Measurements from ENCODE around the gene CFP. TPM values are rescaled to one million over a fixed set of nuclear protein-coding genes. Genes with fewer than 3 reads are reported as not detected.

CFP gene
- total and polyA plus RNA-seq, 2 of the 13 experiments (the other 11 are each of a cell fraction or from before 2014, with no cell fraction given), result 0.01 TPM; not detected in 1

GRCh38 chrX:47638816-47639215 is 9.1 kb upstream of the CFP start:
- no peak overlapping the region for H3K4me2 ChIP-seq (ENCODE audit: low read depth, low read length)

More at GRCh38 chrX:47638816-47639215, 9.1 kb upstream of the CFP start:
- BruUV-seq (replicated peaks), result no TSS peak
- H3K9ac ChIP-seq (ENCODE audit: insufficient read depth, low read depth, low read length), result no peak overlapping the region
- H3K27ac ChIP-seq (ENCODE audit: extremely low read length, insufficient read depth, low read length), result no peak overlapping the region
- no peaks in the 10 kb centered on the region for H3K9me3 ChIP-seq (ENCODE audit: low read length)
- no peaks in the 10 kb centered on the region for H3K79me2 ChIP-seq (ENCODE audit: insufficient read depth, low read length)
- no peak overlapping the region for H2AFZ ChIP-seq (ENCODE audit: low read length)
- in situ Hi-C loops (cut with HindIII; ENCODE audit: extremely low pct_ligation_motif_present, low pct_unique_long_range_greater_than_20kb), result no loop called here
- DNase-seq (ENCODE audit: low spot score) (no peak), ATAC-seq (no peak), FAIRE-seq (no peak)
- CTCF ChIA-PET (ENCODE audit: low intra/inter-chr PET ratio, low total read pairs), result no interaction called here
- no peaks in the 10 kb centered on the region for H3K27me3 ChIP-seq (ENCODE audit: control insufficient read depth in 1 of 2, insufficient read depth in 2 of 2, low read length in 2 of 2)
- TF ChIP-seq CBX2 (IDR thresholded peaks at IDR 0.05; ENCODE audit: low read depth, low read length) (no peak), CBX2 (CRISPR knock-in tag; IDR thresholded peaks at IDR 0.05; ENCODE audit: low read depth) (no peak), THAP8 (CRISPR knock-in tag; IDR thresholded peaks at IDR 0.05; ENCODE audit: borderline replicate concordance) (no peak), ZNF773 (CRISPR knock-in tag; IDR thresholded peaks at IDR 0.05; ENCODE audit: borderline replicate concordance) (no peak), CREB3 (CRISPR knock-in tag; IDR thresholded peaks at IDR 0.05) (no peak), PLSCR1 (CRISPR knock-in tag; IDR thresholded peaks at IDR 0.05; ENCODE audit: borderline replicate concordance) (no peak), ZNF501 (CRISPR knock-in tag; IDR thresholded peaks at IDR 0.05) (no peak), POLR2AphosphoS2 (IDR thresholded peaks at IDR 0.05; ENCODE audit: low read depth, low read length) (no peak), ARID5B (CRISPR knock-in tag; IDR thresholded peaks at IDR 0.05) (no peak), ZSCAN21 (CRISPR knock-in tag; IDR thresholded peaks at IDR 0.05; ENCODE audit: borderline replicate concordance) (no peak), ZFP37 (CRISPR knock-in tag; IDR thresholded peaks at IDR 0.05; ENCODE audit: borderline replicate concordance) (no peak), SP1 (IDR thresholded peaks at IDR 0.05) (no peak), SP1 (CRISPR knock-in tag; IDR thresholded peaks at IDR 0.05) (no peak), ZNF251 (CRISPR knock-in tag; IDR thresholded peaks at IDR 0.05) (no peak), MAFG (CRISPR knock-in tag; IDR thresholded peaks at IDR 0.05) (no peak)
- H3K4me1 ChIP-seq (ENCODE audit: insufficient read depth, low read length), result no peaks in the 10 kb centered on the region
- WGBS (ENCODE audit: low lambda C conversion rate), result 100% methylated on average over 4 of the region's 14 CpGs
- POLR2A ChIA-PET, result no interaction called here
- no peak overlapping the region for H3K4me3 ChIP-seq (replicated peaks in 1 of 3; ENCODE audit: insufficient read depth in 1 of 3, low read depth in 2 of 3, low read length in 3 of 3)
- intact Hi-C loops (cut with micrococcal nuclease; ENCODE audit: unreplicated experiment), result no loop called here
- peaks cover 0 to 34% of the 10 kb centered on the region in 2 experiments; a peak in 4 of 5 replicates for H3K36me3 ChIP-seq (replicated peaks in 1 of 2; ENCODE audit: control insufficient read depth in 1 of 2, insufficient read depth in 2 of 2, low read length in 2 of 2)
- H4K20me1 ChIP-seq (ENCODE audit: insufficient read depth, low read length), result no peaks in the 10 kb centered on the region

All from HepG2 (cell line).